Activated gamma-delta T cell (primary cell): ENCODE measurements around the gene OR6C2.
"Not testable (repeated sequence)": the region's sequence is repeated elsewhere in the genome, so short reads cannot be mapped to it uniquely, and the experiment has no call there.

Experiments used
- DNase-seq: peaks from one replicate; lab custom pipeline; 2025; lab: John Stamatoyannopoulos, UW
- total RNA-seq, 2 donors: gene quantifications; one replicate each; lab custom pipeline; 2026; lab: John Stamatoyannopoulos, UW

OR6C2 gene
- total RNA-seq, result 0 reads per million in 2 donors

DNA sequence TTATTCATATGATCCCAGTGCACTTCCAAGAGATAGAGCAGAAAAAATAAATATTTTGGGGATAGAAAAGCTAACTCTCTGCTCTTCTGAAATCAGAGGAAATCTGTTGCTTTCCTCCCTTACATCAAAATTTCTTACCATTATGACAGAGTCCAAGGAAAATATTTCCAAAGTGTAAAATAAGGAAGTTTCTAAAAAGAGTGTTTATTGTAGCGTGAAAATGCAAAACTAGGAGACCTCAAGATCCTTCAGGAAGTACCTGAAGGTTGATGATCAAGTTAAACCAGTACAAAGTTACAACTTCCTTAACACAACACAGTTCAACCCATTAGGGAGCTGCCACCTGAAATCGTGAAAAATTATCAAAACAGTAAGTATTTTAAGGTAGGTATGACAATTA, at the start of gene OR6C2:
OR6C2 (plus strand) TSS at position 301 of the 400 bp plus-strand sequence. CDS start 8,138 bp downstream, outside the sequence.
- no peak for DNase-seq

DNA sequence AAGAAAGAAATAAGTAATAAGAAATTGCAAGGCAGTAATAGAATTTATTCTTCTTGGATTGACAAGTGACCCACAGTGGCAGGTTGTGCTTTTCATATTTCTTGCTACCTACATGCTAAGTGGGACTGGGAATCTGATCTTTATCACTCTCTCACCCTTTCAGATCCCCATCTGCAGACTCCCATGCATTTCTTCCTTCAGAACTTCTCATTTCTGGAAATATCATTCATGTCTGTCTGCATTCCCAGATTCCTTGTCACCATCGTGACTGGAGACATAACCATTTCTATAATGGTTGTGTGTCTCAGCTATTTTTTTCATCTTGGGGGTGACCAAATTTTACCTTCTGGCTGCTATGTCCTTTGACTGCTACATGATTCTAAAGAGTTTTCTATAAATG, 47.5 kb upstream of the OR6C2 start:
- DNase-seq, result no peak

DNA sequence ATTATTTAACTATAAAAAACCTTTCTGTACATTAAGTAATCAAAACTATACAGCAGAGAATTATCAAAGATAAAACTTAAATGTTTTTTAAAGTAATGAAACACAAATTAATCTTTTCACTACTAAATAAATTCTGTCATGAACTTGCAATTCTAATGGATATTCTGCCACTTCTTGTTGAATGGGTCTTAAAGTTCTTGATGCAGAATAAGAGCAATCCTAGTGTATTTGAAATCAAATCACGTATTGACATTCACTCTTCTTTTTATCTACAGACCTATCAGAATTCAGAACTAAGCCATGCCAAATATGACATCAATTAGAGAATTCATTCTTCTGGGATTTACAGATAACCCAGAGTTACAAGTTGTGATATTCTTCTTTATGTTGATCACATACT, 43.6 kb upstream of the OR6C2 start, which contains the start of gene OR6C65:
OR6C65 (plus strand) TSS at position 301 of the 400 bp plus-strand sequence; CDS start at position 301, 0 bp downstream.
- DNase-seq, result no peak

GRCh38 chr12:55407866-55408265, 36.0 kb upstream of the OR6C2 start:
- no peak for DNase-seq

DNA sequence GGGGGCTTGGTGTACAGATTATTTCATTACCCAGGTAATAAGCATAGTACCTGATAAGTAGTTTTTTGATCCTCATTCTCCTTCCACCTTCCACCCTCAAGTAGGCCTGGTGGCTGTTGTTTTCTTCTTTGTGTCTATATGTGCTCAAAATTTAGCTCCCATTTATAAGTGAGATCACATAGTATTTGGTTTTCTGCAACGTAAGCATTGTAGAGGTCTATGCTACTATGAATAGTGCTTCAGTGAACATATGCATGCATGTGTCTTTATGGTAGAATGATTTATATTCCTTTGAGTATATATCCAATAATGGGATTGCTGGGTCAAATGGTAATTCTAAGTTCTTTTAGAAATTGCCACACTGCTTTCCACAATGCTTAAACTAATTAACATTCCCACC, 34.7 kb upstream of the OR6C2 start:
- not testable (repeated sequence) for DNase-seq

GRCh38 chr12:55412138-55412537, 31.7 kb upstream of the OR6C2 start:
- not testable (repeated sequence) for DNase-seq

- DNase-seq, result not testable (repeated sequence)
Measured at GRCh38 chr12:55413498-55414388, 30.1 kb upstream of the OR6C2 start.

- not testable (repeated sequence) for DNase-seq
Measured at GRCh38 chr12:55414396-55414823, 29.5 kb upstream of the OR6C2 start.

- DNase-seq, result not testable (repeated sequence)
Measured at GRCh38 chr12:55414889-55415288, 29.0 kb upstream of the OR6C2 start.

GRCh38 chr12:55416961-55417360, 26.9 kb upstream of the OR6C2 start:
- no peak for DNase-seq

GRCh38 chr12:55420307-55420962, 23.4 kb upstream of the OR6C2 start:
- no peak for DNase-seq

GRCh38 chr12:55425954-55426353, 17.9 kb upstream of the OR6C2 start, which contains the start of gene OR6C76:
OR6C76 (plus strand) TSS chr12:55426254; CDS start chr12:55426254, 0 bp downstream.
- DNase-seq, result no peak

- no peak for DNase-seq
Measured at GRCh38 chr12:55428331-55429243, 15.3 kb upstream of the OR6C2 start.

DNA sequence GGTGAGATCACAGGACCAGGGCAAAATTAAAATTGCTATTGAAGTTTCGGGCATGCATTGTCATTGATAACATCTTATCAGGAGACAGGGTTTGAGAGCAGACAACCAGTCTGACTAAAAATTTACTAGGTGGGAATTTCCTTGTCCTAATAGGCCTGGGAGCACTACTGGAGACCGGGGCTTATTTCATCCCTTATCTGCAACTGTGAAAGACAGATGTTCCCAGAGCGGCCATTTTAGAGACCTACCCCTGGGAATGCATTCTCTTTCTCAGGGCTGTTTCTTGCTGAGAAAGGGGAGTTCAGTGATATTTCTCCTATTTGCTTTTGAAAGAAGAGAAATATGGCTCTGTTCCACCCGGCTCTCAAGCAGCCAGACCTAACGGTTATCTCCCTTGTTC, 2.6 kb upstream of the OR6C2 start:
- DNase-seq, result not testable (repeated sequence)

- no peak for DNase-seq
Measured at GRCh38 chr12:55445357-55445756, 1.5 kb downstream of the OR6C2 start.

DNA sequence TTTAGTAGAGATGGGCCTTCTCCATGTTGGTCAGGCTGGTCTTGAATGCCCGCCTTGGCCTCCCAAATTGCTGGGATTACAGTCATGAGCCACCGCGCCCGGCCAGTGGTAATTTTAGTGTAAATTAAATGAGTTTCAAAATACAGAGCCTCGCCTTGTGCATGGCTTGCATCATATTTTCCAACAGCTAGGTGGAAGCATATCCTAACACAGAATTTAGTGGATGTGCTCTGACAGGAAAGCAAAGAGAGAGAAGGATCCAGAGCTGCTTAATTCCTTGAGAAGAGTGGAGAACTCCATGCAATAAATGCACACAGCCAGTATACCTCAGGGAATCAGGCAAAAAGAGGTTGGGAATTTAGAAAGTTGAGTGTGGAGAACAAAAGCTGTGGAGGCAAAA, 2.5 kb downstream of the OR6C2 start:
- DNase-seq, result no peak

- no peak for DNase-seq
Measured at GRCh38 chr12:55448825-55449224, 4.9 kb downstream of the OR6C2 start.

GRCh38 chr12:55464926-55465325, 21.1 kb downstream of the OR6C2 start:
- DNase-seq, result not testable (repeated sequence)

GRCh38 chr12:55467836-55468235, 24.0 kb downstream of the OR6C2 start:
- DNase-seq, result no peak

GRCh38 chr12:55469291-55469690, 25.4 kb downstream of the OR6C2 start:
- no peak for DNase-seq

DNA sequence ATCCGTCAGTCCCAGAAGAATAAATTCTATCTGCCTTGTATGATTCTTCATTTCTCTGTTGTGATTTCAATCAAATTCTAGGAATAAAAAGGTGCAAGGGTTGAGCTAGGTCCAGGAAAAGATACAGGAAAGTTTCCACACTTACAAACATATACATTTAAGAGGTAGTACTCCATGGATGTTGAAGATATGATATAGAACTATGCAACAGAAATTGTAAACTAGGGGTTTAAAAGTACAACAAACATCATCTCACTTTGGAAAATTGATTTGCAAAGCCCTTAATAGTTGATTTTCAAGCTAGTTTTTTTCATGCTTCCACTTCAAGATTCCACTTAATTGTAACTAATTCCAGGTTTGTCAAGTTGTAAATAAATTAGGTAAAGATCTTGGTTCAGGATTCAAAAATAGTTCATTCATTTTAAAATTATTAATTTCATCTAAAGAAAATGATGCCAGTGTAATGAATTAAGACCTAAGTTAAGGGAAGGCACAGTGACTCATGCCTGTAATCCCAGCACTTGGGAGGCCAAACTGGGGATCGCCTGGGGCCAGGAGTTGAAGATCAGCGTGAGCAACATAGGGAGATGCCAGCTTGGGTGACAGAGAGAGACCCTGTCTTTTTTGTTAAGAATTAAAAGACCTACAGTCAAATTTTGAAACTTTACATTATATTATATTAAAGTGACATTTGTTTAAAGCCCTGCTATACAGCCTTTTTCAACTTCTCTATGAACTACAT, 26.4 kb downstream of the OR6C2 start, which contains the start of gene OR6C70:
OR6C70 (minus strand) TSS at position 51 of the 742 bp plus-strand sequence; CDS start at position 51, 0 bp downstream.
- no peak for DNase-seq
